DMS53 treated with DMSO at 0.1 percent for 48 hours (cell line): ENCODE results near the gene SDR42E1.
A peak's percentile ranks its signal among the peaks of the same experiment; 100 is the strongest.

Source experiments
- DNase-seq: peaks from one replicate; lab custom pipeline; 2025; ENCODE audit not compliant: unreplicated experiment; lab: John Stamatoyannopoulos, UW

The SDR42E1 gene

DNA sequence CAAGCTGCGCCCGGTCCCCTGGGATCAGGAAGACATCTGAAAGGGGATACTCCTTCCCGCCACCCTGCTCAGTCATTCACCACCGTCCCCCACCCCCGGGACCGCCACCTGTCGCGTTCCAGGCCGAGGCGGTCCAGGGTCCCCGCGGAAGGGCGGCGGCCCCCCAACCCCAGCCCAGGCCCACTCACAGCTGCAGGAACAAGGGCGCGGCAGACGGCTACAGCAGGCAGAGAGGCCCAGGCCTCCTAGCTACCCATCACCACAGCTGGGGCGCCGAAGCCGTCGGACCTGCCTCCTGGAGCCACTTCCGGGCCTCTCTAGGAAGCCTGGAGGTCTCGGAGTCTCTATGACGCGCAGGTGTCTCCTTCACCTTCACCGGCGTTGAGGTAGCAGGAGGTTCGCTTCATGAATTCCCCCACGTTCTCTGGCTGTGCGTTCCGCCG lies at the start of gene SDR42E1:
Gene SDR42E1, minus strand, starts transcription at position 272 of the 443 bp plus-strand sequence. CDS start 10,612 bp downstream, outside the sequence.
- peak; percentile 72 for DNase-seq

DNA sequence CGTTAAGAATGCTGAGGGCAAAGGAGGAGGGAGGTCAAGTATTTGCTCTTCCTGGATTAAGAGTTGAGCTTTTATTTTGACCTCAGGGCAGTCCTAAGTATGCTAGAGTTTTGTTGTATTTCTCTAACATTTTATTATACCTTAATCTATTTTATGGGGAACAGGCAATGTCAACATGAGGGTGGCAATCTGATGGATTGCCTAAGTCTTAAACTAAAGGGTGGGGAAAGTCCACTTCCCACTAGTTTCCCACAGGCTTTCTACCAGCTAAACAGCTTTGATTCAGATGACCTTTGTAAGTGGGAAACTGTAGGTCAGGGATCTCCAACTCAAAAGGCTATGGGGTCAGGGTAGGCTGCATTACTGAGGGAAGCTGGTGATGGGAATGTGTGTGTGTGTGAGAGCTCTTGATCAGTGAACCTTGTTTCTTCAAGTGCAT lies 48.7 kb upstream of the SDR42E1 start:
- DNase-seq: no peak

DNA sequence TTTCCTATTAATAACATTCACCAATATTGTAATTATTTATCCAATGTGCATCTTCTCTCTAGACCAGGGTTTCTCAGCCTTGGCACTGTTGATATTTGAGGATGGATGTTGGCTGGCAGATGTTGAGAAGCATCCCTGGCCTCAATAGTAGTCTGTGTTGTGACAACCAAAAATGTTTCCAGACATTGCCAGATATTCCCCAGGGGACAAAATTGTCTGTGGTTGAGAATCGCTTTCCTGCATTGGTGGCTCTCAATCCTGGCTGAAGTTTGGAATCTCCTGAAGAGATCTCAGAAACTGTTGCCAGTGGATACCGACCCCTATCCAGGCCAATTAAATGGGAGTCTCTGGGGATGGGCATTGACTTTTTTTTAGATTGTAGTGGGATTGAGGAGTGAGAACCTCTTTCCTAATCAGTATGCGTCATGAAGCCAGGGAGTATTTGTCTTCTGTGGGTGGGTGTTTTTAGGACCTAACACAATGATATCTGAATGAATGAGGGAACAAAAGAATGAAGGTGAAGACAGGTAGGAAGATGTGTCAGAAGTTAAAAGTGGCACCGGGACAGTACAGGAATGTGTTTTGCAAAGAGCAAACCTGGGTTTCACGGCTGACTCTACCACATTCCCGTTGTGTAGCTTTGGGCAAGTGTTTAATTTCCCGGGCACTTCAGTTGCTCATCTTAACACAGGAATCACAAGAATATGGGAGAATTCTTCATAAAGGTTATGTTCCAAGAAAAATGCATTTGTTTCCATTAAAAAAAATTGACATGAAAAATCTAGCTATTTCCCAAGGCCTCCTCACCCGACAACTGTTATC lies 48.1 kb upstream of the SDR42E1 start:
- DNase-seq: no peak

DNA sequence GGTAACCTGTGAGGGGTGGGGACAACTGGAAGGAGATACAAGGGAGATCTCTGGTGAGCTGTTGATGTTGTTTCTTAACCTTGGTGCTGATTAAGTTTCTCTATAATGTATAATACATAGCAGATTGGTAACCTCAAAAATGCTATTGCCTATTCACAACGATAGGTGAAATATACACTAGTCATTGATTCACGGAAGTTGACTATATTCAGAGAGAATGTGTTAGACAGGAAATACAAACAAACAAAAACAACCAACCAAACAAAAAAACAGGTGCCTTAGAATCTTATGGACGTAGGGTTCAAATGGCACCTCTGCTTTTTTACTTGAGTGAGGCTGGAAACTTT lies 45.3 kb upstream of the SDR42E1 start:
- DNase-seq: no peak

DNA sequence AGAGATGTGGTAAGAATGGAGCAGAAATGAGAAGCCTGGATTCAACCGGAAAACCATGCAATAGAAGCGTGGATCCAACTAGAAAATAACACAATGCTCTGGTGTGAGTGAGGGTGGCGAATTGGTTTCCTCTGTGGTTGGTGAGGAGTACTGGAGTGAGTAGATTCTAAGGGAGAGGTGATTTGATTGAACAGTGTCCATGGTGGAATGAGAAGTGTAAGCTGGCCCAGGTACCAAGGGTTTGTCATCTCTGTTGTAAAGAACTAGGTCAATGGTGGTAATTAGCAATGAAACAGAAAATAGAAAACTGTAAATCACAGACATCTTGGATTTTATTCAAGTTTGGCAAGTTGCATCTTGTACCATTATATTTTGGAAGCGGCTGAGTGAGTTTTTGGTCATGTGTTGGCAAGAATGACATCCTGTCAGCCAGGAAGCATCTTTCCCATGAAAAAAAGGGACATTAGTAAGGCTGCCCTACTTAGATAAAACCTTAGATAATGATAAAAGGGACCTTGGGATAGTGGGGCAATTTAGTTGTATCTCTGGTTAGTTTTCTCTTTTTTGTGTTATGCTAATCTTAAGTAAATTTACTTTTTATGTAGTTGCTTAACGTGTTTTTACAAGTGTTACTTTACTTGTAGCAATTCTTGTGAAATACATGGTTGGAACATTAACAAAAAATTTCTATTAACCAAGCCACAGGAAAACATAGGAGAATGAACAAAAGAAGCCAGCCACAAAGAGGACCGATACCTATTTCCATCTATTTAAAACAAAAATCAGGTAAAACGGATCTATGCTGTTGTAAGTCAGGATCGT lies 44.7 kb upstream of the SDR42E1 start:
- no peak for DNase-seq

GRCh38 chr16:82055117-82055516 lies 43.8 kb upstream of the SDR42E1 start:
- peak; percentile 2 for DNase-seq

GRCh38 chr16:82051656-82052055 lies 40.4 kb upstream of the SDR42E1 start:
- no peak for DNase-seq

- no peak for DNase-seq
Measured at GRCh38 chr16:82050909-82051357, 39.7 kb upstream of the SDR42E1 start.

GRCh38 chr16:82050506-82050905 lies 39.2 kb upstream of the SDR42E1 start:
- no peak for DNase-seq

- DNase-seq: no peak
Measured at GRCh38 chr16:82049484-82049883, 38.2 kb upstream of the SDR42E1 start.

DNA sequence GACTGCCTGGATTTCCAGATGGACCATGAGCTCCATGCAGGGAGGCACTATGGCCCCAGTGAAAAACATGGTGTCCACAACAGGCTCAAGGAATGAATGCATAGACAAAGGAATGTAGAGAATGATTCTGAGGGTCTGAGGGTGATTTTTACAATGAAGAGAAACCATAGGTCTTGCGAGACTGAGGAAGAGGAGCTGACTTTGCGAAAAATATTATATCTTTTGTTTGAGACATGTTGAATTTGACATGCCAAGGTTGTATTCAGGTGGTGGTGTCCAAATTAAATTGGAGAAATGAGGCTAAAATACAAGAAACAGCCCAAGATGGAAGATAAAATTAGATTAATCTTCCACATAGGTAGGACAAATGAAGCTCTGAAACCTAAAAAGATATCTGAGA lies 36.5 kb upstream of the SDR42E1 start:
- DNase-seq: no peak

DNA sequence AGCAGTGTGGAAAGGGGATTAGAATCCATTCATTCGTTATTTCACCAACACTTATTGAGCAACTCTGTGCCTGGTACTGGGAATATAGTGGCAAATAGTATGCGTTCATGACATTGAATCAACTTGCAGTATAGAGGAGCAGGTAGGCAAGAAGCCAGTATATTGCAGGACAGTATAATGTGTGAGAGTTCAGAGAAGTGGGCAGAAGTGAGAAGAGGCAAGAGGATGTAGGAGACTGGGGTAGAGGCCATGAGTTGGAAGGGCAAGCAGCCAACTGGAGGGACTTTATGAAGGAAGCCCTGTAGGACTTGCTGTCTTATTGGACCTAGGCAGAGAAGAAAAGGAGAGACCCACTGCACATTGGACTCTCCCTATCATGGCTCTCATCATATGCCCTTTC lies 36.1 kb upstream of the SDR42E1 start:
- no peak for DNase-seq

DNA sequence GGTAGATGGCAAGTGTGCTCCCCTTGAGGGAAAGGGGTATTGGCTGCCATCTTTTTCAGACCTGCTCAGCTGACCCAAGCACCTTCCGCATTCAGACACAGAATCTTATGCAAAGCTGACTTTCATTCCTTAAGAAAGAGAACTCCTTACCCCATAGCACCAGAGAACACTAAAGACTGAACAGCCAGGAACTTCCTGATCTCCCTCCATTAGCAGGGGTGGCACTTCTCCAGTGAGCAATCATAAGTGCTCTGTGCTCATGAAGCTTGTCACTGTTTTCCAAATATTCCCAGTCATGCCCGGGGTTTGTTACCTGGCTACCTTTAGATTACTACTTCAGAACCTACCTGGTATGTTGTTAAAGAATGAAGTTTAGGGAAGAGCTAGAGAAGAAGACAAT lies 35.7 kb upstream of the SDR42E1 start:
- no peak for DNase-seq

DNA sequence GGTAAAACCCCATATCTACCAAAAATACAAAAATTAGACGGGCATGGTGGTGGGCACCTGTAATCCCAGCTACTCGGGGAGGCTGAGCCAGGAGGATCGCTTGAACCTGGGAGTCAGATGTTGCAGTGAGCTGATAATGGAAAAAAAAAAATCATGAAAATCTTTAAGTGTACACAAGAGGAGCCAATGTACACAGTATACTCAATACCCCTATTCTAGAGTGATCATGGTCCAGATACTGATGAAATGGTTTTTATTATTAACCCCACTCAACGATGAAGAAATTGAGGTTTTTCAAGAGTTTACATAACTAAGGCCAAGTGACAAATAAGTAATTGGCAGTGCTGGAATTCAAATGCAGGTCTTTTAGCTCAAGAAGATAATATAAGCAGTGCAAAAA lies 35.3 kb upstream of the SDR42E1 start:
- no peak for DNase-seq

DNA sequence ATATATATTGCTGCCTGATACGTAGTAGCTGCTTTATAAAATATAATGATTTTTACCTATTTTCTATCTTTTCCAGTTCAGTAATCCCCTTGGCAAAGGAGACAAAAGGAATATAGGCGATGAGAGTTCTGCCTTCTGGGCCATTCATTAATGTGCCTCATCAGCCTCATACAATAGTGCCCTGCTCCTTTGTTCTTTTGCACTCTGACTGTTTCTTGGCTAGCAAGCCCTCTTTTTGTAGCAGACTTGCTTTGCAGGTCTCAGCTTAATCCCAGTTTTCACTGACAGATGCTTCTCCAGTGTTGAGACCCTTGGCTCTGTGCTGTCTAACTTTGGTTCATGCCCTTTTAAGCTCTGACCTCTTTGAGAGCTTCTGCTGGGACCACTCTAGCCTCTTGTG lies 34.2 kb upstream of the SDR42E1 start:
- DNase-seq: no peak

- DNase-seq: no peak
Measured at GRCh38 chr16:82044585-82044911, 33.3 kb upstream of the SDR42E1 start.

DNA sequence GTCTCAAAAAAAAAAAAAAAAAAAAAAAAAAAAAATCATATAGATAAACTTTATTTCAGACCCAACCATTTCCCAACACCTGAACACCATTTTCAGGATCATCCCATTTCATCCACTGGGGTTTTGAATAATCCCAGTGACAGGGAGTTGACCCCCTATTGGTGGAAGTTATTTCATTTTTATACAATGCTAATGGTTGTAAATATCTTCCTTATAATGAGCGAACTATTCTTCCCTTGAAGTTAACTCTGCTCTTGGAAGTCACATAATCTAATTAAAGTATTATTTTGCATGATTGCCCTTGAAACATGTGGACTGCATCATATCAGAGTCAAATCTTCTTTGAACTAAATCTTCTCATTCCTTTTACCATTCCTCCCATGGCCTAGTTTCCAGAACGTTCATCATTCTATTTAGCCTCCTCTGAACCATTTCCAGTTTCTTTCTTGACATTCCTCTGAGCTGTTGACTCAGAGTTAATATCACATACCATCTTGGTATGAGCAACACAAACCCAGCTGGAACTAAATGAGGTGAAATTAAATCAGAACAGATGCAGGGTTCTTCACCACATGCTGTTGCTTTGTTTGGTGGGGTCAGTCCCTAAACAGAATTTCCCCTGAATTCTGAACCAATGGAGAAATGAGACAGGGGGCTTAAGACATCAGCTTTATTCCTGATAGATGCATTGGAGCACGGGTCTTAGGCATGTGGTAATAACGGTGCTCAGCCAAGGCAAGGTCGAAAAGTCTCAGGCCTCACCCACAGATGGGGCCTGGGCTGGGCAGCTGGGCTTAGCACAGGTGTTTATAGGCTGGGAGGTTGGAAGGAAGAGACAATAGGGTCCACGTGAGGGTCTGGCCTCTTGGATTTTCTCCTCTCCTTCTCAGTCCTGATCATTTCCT lies 32.7 kb upstream of the SDR42E1 start:
- DNase-seq: no peak

GRCh38 chr16:82042846-82043245 lies 31.6 kb upstream of the SDR42E1 start:
- no peak for DNase-seq

DNA sequence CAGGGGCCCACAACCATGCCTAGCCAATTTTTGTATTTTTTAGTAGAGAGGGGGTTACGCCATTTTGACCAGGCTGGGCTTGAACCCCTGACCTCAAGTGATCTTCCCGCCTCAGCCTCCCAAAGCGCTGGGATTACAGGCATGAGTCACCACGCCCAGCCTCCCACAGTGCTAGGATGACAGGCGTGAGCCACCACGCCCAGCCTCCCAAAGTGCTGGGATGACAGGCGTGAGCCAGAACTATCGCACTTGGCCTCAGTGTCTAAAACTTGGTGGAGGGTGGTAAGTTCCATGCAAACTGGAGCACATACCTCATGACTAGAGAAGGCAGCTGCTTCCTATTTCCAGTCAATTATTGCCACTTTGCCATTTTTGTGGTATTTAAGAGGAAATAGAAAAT lies 30.9 kb upstream of the SDR42E1 start:
- no peak for DNase-seq

GRCh38 chr16:82041542-82041941 lies 30.3 kb upstream of the SDR42E1 start:
- DNase-seq: no peak

GRCh38 chr16:82040296-82040695 lies 29.0 kb upstream of the SDR42E1 start:
- no peak for DNase-seq
